Dedifferentiated amniotic fluid mesenchymal stem cell (primary cell): ENCODE measurements around the gene SMOC2.

Experiments used
- DNase-seq: peaks from one replicate; pipeline ENCODE4 v3.0.0-alpha.2; 2016; ENCODE audit errors: extremely low spot score

Gene SMOC2

DNA sequence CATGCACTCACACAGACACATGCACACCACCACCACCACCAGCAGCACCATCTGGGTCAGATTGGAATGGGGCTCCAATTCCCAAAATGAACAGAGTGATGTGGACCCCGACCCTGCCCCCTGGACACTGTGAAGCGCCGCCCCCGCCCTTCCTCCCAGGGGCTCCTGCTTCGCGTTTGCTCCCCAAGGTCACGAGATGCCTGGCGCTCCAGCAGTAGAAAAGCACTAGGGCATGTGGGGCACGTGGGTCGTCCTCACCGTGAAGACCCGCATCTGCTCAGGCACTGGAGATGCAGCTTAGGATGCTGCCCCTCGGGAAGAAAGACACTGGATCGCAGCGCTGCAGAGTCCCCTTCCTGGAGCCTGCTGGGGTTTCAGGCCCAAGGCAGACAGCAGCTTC is 184.0 kb downstream of the SMOC2 start:
- DNase-seq = no peak

GRCh38 chr6:168625602-168626001 is 184.6 kb downstream of the SMOC2 start:
- DNase-seq = no peak

GRCh38 chr6:168626046-168626602 is 185.1 kb downstream of the SMOC2 start:
- DNase-seq = no peak

GRCh38 chr6:168627506-168628175 is 186.7 kb downstream of the SMOC2 start:
- no peak for DNase-seq

- no peak for DNase-seq
Measured at GRCh38 chr6:168628176-168628553, 187.2 kb downstream of the SMOC2 start.

DNA sequence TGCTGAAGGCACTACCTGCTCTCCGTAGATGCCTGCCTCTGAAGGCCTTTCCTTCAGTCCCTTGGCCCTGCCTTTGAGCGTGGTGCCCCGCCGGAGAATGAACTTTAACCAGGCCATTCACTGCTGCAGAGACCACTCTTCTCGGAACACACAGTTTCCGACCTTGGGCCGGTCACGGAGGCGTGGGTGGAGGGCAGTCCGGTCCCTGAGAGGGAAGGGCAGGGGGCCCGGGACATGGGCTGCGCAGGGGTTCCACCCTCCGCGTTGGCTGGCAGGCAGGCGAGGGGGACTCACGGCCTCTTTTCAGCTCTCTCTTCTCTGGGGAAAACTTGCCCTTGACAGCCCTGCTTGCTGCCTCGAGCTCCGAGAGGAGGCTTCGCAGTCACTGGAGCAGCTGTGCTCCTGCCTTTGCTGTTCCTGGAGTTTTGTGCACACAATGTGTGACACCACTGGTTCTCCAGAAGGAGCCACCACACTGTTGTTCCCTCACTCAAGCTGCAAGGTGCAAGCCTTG is 187.8 kb downstream of the SMOC2 start:
- DNase-seq = no peak

DNA sequence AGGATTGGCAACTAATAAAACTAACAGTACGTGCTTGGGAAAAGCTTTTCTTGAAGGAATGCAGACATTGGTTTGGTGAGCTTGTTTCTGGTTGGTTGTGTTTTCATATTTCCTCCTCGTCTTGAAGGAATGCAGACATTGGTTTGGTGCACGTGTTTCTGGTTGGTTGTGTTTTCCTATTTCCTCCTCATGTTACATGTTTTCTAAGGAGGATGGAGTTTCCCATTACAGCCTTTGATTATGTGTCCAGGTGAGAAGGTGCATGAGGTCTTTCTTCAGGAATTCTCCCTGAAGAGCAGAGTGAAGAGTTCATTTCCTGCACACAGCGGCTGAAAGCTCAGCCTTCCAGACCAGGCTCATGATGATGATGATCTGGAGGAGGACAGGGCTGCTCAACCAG is 190.6 kb downstream of the SMOC2 start:
- DNase-seq = no peak

GRCh38 chr6:168632694-168633093 is 191.7 kb downstream of the SMOC2 start:
- no peak for DNase-seq

GRCh38 chr6:168634541-168635328 is 193.8 kb downstream of the SMOC2 start:
- no peak for DNase-seq

DNA sequence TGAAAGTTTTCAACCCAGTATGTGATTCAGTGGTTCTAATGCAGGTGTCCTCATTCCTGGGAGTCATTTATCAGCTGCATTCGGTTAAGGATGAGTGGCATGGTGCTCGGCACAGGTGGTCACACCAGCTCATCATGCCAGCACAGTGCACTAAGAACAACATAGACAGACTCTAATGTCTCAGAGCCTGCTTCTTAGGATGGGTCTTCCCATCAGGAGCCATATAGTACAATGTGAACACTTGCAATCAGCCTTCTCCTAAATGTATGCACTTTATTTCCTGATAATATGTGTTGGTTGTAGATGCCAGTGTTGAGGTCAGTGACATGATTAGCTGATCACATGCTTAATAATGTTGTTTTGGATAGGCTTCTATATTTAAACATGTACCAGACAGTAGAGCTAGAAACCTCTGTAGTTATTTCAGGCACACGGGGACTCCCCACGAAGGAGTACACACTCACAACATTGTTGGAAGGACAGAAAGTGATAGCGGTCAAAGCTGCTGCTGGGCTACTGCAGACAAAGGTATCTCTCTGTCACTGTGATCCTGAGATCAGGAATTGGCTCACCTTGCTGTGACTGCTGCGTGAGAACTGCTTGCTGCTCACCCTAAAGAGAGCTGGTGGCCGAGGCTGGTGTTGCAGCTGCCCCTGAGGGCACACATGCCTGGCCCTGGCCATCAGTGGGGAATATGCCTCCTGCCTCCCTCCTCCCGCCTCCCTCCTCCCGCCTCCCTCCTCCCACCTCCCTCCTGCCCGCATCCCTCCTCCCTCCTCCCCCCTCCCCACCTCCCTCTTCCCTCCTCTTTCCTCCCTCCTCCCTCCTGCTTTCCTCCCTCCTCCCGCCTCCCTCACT is 195.4 kb downstream of the SMOC2 start:
- DNase-seq = no peak

- DNase-seq = no peak
Measured at GRCh38 chr6:168637834-168638233, 196.8 kb downstream of the SMOC2 start.

DNA sequence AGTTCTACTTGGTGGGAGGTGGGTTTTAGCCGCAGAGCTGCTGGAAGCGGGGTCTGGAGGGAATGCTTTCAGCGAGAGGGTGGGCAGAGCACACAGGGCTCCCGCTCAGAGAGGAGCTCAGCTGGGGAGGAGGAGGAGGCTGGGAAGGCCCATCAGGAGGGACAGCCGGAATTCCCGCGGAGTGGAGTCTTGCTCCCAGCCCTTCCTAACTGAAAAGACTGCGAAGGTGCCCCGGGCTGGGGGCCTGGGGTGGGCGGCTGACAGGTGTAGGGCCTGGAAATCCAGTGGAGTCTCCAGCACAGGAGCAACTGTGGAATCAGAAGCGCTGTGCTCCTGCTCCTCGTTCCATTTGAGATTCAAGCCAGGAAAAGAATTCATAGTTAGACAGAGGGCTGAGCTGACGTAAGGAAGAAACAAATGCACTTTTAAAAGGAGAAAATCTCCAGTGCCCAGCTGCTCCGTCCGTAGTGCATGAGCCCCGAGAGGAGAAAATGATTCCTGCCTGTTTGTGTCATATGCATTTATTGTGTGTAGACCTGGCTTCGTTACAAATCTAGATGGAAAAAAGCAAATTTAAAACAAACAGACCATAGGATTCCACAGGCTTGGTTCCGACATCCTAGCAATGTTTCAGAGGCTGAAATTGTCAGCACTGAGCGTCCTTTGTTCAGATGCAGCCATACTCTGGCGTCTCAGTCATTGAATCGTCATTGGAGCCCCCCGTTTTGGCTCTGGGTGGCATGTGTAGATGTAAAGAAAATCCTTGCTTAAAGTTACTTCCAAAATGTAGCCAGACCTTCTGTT is 197.7 kb downstream of the SMOC2 start:
- no peak for DNase-seq

- no peak for DNase-seq
Measured at GRCh38 chr6:168640181-168640580, 199.2 kb downstream of the SMOC2 start.

DNA sequence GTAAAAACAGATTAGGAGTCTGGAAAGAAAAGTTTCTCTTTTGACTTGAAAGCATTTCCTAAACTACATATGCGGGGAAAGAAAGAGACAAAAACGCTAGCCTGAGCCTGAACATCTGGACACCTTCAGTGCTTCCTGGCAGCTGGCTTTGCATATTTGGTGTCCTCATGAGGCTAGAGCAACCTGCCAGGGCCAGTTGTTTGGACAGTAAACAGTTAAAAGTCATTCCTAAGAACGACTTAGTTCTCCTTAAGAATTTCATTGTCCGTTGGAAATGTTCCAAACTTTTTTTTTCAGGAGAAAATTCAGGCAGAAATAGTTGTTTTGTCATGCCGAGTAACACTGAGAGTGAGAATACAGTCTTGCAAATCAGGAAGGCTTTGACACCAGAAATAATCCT is 199.8 kb downstream of the SMOC2 start:
- no peak for DNase-seq

GRCh38 chr6:168641446-168641845 is 200.5 kb downstream of the SMOC2 start:
- DNase-seq = no peak

- DNase-seq = no peak
Measured at GRCh38 chr6:168643401-168643800, 202.4 kb downstream of the SMOC2 start.

GRCh38 chr6:168645326-168645725 is 204.3 kb downstream of the SMOC2 start:
- no peak for DNase-seq

DNA sequence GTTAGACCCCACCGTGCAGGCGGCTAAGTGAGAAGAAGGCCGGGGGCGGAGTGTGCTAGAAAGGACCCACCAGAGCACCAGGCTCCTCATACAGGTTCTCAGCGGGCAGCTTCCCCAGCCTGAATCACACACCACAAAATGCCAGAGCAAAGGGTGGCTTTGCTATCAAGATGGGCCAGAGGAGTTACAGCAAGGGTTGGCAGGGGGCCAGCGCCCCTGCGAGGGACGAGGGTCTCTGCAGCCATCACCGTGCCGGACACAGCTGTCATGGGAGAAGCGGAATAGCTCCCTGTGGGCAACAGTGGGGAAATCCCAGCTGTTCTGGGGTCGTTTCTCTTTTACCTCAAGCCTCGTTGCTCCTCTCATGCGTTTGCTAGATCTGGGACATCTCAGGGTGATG is 206.3 kb downstream of the SMOC2 start:
- DNase-seq = no peak

DNA sequence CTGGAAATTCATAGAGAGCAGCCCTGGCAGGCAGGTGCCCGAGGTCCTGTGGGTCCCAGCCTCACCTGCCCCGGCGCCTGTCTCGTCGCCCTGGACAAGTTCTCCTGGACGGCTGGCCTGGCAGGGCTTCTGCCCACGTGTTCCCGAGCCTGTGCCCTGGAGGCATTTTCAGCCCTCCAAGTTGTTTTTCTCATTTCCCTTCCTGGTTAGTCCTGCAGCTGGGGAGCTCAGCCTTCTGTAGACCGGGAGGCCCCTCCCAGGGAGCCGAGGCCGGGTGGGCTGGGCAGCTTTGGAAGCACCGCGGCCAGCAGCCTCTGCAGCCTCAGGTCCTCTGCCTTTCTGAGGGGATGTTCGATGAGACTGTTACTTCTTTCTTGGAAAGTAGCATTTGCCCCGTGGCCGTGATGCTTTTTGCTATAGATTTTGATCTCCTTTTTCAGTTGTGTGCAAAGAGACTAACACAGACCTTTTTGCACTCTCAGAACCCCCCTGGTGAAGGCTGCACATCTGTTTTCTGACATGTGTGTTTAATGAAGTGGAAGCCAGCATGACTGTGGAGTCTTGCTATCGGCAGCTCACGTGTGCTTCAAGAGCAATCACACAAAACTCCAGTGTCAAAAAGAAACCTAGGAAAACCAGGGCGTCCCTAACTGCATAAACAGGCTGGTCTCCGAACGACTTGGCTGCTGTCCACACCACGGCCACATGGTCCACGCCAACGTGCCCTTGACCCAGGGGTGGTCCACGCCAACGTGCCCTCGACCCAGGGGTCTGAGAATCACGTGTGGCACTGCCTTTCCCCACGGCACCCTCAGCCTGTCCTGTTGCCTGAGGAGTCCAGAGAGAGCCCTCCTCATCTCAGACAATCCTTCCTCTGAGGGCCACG is 207.5 kb downstream of the SMOC2 start:
- no peak for DNase-seq

DNA sequence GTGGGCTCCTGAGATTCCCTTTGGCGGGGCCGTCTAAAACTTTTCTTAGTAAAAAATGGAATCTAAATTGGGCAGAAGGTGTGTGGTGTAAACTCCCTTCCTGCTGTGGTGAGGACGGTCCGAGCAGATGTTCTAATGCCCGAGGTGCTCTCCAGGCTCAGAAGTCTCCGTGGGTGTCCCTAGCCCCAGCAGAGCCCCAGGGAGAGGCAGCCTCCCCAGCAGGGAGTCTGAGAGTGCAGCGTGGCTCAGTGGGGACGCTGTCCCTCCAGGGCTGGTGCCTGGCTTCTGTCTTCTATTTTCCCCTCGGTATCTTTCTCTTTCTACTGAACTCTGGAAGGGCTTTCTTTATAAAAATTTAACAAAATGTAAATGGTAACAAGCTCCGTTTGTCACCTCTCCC is 208.2 kb downstream of the SMOC2 start:
- no peak for DNase-seq
